ENCODE measurements around the gene KDF1.

The KDF1 gene

GRCh38 chr1:26959722-26960624, at the start of gene KDF1:
Gene KDF1, minus strand, starts transcription at chr1:26960468. Its CDS starts 8,088 bp downstream, at chr1:26952380.
- DNase-seq, result no peak

- no peak for DNase-seq
These were observed 49.4 kb upstream of the KDF1 start for GRCh38 chr1:27009601-27010197.

DNA sequence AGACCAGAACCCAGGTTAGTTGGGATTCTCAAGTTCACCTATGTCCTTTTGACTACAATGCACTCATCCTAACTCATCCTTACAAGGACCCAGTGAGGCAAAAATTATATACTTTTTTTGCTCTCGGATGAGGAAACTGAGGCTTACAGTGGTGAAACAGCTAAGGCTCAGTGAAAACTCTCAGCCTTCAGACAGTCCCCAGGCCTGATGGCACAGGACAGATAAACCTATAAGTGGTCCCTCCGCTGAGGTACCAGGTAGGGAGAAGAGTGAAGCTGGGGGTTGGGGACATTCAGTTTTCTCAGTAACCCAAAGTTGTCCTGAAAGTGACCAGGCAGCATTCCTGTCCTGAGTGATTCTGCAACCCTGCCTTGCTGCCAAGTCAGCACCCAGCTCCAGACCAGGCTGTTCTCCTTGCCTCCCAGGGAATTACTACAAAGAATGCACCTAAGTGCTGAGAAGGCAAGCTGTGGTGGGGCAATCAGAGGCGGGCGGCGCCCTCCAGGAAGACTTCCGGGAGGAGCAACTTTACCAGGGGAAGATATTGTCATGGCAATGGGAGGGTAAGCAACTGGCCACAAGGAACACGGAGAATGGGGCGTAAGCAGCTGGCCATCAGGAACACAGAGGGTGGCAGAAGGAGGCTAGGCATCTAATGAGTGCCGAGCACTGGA, 47.8 kb upstream of the KDF1 start:
- no peak for DNase-seq

DNA sequence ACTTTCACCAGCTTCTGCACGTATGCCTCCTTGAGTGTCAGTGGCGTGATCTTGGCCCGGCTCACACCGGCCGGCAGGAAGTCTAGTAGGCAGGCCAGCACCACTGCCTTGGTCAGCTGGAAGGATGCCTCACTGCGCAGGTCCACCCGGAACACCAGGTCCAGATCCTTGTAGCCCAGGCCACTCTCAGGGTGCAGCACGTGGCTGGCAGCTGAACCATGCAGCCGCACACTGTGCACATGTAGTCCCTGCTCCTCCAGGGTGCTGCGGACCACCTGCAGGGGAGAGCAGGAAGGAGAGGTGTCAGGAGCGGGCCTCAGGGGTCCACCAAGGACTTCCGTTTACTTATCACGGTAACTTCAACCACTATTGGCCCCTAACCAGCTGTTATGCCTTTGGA, 46.4 kb upstream of the KDF1 start:
- DNase-seq, result no peak

- DNase-seq, result no peak
These were observed 45.6 kb upstream of the KDF1 start for GRCh38 chr1:27005648-27006496.

DNA sequence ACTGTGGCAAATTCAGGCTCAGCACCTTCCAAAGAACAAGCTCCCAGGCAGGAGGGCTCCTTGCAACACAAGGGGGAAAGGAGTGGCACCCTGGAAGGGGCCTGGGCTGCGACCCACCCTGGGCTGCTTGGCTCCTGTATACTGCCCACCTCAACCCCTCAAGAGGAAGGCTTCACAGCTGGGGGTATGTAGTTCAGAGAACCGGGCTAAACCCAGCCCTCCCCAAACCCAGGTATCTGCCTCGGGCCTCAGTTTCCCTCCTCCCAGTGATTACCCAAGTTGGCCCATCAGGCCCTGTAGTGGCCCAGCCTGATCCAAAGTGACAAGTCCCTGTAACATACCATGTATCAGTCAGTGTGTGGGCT, 44.9 kb upstream of the KDF1 start:
- no peak for DNase-seq

GRCh38 chr1:27004471-27005165, 44.4 kb upstream of the KDF1 start:
- no peak for DNase-seq

DNA sequence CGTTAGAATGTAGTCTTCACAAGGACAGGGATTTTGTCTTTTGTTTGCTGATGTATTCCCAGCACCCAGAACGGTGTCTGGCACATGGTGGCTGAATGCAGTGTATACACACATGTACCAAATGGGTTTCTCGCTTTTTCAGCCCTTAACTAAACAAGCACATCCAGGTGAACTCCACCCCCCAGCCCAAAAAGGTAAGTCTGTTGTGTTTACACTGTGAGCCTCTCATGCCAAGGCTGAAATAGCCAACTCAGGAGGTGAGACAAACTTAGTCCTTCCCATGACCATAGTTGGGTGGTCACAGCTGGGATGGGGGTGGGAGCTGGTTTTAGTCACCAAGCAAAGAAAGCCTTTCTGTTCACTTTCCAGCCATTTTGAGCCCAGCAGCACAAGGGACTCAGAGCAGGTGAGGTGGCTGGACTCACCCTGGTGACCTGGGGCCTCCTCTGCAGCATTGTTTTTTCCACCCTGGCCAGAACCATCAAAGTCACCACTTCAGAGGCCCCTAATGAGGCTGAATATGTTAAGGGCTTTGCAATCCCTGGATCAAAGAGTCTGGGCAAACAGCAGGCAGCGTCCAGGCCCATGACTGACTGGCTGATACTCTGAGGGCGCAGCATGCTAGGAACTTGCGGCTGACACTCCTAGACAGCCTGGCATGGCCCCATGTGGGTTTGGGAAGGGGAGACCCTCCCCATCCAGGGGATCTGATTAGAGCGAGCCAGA, 43.6 kb upstream of the KDF1 start:
- no peak for DNase-seq

DNA sequence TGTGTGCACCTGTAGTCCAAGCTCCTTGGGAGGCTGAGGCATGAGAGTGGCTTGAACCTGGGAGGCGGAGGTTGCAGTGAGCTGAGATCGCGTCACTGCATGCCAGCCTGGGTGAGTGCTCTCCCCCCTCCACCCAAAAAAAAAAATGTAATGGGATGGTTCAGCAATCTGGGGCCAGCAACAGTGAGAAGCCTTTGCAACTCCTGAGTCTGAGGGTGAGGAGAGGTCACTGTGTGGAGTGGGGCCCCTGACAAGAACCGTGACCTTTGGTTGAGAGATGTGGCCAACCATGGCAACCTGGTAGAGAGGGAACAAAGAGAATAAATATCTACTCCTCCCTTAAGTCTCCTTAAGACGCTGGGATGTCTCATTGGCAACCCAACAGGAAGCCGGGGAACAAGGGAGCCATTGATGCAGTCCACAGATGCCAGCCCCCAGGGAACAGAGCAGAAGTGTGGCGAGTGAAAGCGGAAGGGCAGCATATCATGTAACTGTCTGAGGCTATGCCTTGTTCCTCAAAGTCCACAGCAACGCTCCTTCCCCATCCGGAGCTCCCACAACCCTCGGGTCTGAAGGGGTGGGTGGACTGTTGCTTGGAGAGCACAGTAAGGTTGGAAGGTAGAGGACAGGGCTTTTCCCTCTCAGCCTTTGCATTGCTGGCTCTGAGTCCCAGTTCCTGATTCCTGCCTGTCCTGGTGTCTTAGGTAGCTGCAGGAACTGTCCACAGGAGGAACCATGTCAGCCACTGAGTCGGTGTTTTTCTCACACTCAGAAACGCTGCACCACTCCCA, 41.5 kb upstream of the KDF1 start:
- peak in 37 of 51 donors; percentile 5 to 70 (median 41) for DNase-seq

DNA sequence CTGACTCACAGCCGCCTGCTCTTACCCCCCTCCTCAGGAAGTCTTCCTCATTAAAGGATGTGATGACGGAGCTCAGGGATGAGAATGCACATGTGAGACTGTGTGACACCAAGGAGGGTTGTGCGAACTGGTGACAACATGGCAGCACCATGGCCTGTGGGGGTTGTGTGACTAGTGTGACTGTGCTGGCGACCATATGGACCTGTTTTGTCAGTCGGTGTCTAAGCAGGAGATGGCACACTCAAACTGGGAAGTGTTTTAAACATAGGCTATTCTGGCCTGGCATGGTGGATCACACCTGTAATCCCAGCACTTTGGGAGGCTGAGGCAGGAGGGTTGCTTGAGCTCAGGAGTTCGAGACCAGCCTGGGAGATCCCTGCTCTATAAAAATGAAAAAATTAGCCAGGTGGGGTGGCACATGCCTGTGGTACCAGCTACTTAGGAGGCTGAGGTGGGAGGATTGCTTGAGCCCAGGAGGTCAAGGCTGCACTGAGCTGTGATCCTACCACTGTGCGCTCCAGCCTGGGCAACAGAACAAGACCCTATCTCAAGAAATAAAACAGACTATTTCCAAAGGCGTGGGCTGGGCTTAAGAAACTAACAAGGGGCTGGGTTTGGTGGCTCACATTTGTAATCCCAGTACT, 40.7 kb upstream of the KDF1 start:
- DNase-seq, result no peak

- no peak for DNase-seq
These were observed 40.0 kb upstream of the KDF1 start for GRCh38 chr1:27000090-27000816.

DNA sequence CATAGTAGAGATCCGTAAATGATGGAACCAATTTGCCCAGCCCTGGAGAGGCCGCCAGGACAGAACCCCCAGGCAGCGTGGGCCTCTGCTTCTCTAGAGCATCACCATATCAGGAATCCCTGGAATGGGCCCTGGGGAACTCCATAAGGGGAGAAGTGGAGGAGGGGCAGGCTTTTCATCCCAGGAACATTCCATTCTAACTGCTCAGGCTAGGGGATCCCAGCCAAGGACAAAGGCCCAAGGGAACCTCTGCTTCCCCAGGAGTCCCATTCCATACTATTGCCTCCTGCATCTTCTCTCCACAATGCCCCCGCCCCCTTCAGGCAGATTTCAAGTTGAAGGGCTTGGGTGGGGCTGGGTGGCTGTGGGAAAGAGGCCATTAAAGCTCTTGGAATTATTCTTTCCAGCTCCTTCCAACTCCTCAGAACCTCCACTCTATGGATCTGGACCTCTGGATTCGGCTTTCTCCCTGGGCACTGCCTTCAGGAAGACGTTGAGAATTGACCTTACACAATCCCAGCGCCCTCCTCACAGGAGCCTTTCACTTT, 39.2 kb upstream of the KDF1 start:
- DNase-seq, result peak in 1 of 51 donors; percentile 33

GRCh38 chr1:26998429-26999300, 38.4 kb upstream of the KDF1 start:
- DNase-seq, result no peak

DNA sequence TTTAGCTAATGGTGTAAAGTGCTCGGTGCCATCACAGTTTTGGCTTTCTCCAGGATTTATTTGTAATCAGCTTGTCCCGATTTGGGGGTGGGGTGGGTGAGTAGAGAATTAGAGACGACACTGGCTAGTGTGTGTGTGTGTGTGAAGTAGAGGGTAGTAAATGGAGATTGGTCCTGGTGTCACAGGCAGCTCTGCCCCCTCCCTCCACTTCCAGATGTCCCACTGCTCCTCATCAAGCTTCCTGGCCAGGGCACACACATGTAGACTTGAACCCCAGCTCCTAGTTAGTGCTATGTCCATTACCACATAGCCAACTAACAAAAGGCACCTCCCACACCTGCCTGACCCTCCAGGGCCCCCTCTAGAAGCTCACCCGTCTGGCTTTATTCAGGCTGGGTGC, 36.4 kb upstream of the KDF1 start:
- DNase-seq, result no peak

- no peak for DNase-seq
These were observed 35.8 kb upstream of the KDF1 start for GRCh38 chr1:26996024-26996423.

GRCh38 chr1:26994787-26995517, 34.7 kb upstream of the KDF1 start:
- DNase-seq, result peak in 1 of 51 donors; percentile 12

All from hypothalamus (tissue), 51 donors.